ENCODE measurements around the gene G6PC3.
"Not testable (repeated sequence)": the region's sequence is repeated elsewhere in the genome, so short reads cannot be mapped to it uniquely, and the experiment has no call there.

The G6PC3 gene

GRCh38 chr17:44106801-44107200 lies 36.3 kb downstream of the G6PC3 start:
- DNase-seq (ENCODE audit: low spot score) = no peak

- DNase-seq (ENCODE audit: low spot score) = no peak
Measured at GRCh38 chr17:44108440-44109311, 38.1 kb downstream of the G6PC3 start.

- no peak for DNase-seq (ENCODE audit: low spot score)
Measured at GRCh38 chr17:44109312-44109630, 38.7 kb downstream of the G6PC3 start.

- DNase-seq (ENCODE audit: low spot score) = no peak
Measured at GRCh38 chr17:44110011-44110686, 39.6 kb downstream of the G6PC3 start.

GRCh38 chr17:44110823-44111633 lies 40.5 kb downstream of the G6PC3 start:
- DNase-seq (ENCODE audit: low spot score) = peak; percentile 29

- no peak for DNase-seq (ENCODE audit: low spot score)
Measured at GRCh38 chr17:44111777-44112176, 41.2 kb downstream of the G6PC3 start.

GRCh38 chr17:44112284-44113280 lies 42.0 kb downstream of the G6PC3 start:
- no peak for DNase-seq (ENCODE audit: low spot score)

GRCh38 chr17:44113382-44113781 lies 42.8 kb downstream of the G6PC3 start:
- no peak for DNase-seq (ENCODE audit: low spot score)

GRCh38 chr17:44113868-44114840 lies 43.6 kb downstream of the G6PC3 start:
- no peak for DNase-seq (ENCODE audit: low spot score)

GRCh38 chr17:44115585-44116415 lies 45.3 kb downstream of the G6PC3 start:
- DNase-seq (ENCODE audit: low spot score) = no peak

- no peak for DNase-seq (ENCODE audit: low spot score)
Measured at GRCh38 chr17:44117351-44117750, 46.8 kb downstream of the G6PC3 start.

GRCh38 chr17:44118427-44119050 lies 48.0 kb downstream of the G6PC3 start:
- no peak for DNase-seq (ENCODE audit: low spot score)

GRCh38 chr17:44119062-44119461 lies 48.5 kb downstream of the G6PC3 start:
- no peak for DNase-seq (ENCODE audit: low spot score)

- DNase-seq (ENCODE audit: low spot score) = no peak
Measured at GRCh38 chr17:44119798-44120197, 49.3 kb downstream of the G6PC3 start.

GRCh38 chr17:44120281-44120680 lies 49.7 kb downstream of the G6PC3 start:
- DNase-seq (ENCODE audit: low spot score) = not testable (repeated sequence)

- no peak for DNase-seq (ENCODE audit: low spot score)
Measured at GRCh38 chr17:44120851-44121605, 50.5 kb downstream of the G6PC3 start.

GRCh38 chr17:44121997-44122815 lies 51.7 kb downstream of the G6PC3 start:
- DNase-seq (ENCODE audit: low spot score) = no peak

Measured in activated CD4-positive, alpha-beta T cell treated with anti-CD3 and anti-CD28 coated beads, Interleukin-2, Interleukin-4, amounts not matched to agents 100 ng/mL and 50 ng/mL, durations not matched to agents 16 hours and 8 hours (primary cell).